Measurements from ENCODE around the gene BACE2.

DNA sequence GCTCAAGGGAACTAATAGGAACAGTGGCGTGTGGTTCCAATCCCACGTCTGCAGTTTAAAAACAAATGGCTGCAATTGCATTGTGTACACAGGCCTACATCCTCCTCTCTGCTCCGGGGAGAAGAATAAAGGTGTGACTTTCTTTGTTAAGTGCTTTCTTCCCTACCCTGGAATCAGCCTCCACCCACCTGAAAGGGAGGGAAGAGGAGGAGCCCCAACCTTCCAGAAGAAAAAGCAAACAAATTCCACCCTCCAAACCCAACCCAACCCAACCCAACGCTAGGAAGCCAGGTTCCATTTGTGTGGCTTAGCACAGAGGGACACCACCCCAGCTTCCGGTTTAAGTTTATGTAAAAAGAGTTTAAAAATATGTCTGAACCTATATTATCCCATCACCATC is 11.8 kb upstream of the BACE2 start:
- TF ChIP-seq, protein P1, sequence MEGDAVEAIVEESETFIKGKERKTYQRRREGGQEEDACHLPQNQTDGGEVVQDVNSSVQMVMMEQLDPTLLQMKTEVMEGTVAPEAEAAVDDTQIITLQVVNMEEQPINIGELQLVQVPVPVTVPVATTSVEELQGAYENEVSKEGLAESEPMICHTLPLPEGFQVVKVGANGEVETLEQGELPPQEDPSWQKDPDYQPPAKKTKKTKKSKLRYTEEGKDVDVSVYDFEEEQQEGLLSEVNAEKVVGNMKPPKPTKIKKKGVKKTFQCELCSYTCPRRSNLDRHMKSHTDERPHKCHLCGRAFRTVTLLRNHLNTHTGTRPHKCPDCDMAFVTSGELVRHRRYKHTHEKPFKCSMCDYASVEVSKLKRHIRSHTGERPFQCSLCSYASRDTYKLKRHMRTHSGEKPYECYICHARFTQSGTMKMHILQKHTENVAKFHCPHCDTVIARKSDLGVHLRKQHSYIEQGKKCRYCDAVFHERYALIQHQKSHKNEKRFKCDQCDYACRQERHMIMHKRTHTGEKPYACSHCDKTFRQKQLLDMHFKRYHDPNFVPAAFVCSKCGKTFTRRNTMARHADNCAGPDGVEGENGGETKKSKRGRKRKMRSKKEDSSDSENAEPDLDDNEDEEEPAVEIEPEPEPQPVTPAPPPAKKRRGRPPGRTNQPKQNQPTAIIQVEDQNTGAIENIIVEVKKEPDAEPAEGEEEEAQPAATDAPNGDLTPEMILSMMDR (IDR thresholded peaks at IDR 0.05; ENCODE audit: poor library complexity, severe bottlenecking): no peak
- TF ChIP-seq POLR2AphosphoS5 (IDR thresholded peaks at IDR 0.05) (no peak), RAD21 (conservative IDR thresholded peaks at IDR 0.05) (no peak)
